NT2/D1 (cell line): ENCODE measurements around the gene PCNX4.

ENCODE experiments used
- DNase-seq: peaks from one replicate; pipeline ENCODE4 v3.0.0-alpha.2; 2011; ENCODE audit warnings: low read depth, low spot score
- H3K27me3 ChIP-seq: 2 replicates; pipeline ENCODE4 v1.6.0; 2011; ENCODE audit warnings: mild to moderate bottlenecking; ENCODE audit not compliant: insufficient read length, insufficient read depth
- H3K36me3 ChIP-seq: 2 replicates; pipeline ENCODE4 v1.6.1; 2011; ENCODE audit warnings: mild to moderate bottlenecking, low read length, mixed read lengths; ENCODE audit not compliant: insufficient read depth, insufficient read length
- H3K4me1 ChIP-seq: 2 replicates; pipeline ENCODE4 v1.5.1; 2011; ENCODE audit not compliant: insufficient read depth, insufficient read length
- H3K4me3 ChIP-seq: 2 replicates; pipeline ENCODE4 v1.5.1; 2011; ENCODE audit warnings: low read depth; ENCODE audit not compliant: insufficient read length
- H3K9ac ChIP-seq: 2 replicates; pipeline ENCODE4 v1.6.0; 2011; ENCODE audit warnings: low read depth; ENCODE audit not compliant: insufficient read length
- H3K9me3 ChIP-seq: 2 replicates; pipeline ENCODE4 v1.5.1; 2011; ENCODE audit warnings: mild to moderate bottlenecking, low read length; ENCODE audit not compliant: insufficient read depth
- SUZ12 ChIP-seq: IDR thresholded peaks from 2 replicates; pipeline ENCODE4 v1.6.1; 2011; ENCODE audit not compliant: insufficient read length, insufficient read depth; ENCODE audit errors: extremely low read depth
- YY1 ChIP-seq: IDR thresholded peaks from 2 replicates; pipeline ENCODE4 v1.6.1; 2011; ENCODE audit not compliant: insufficient read length, insufficient read depth
- ZNF274 ChIP-seq: IDR thresholded peaks from 2 replicates; pipeline ENCODE4 v1.6.1; 2011; ENCODE audit warnings: mild to moderate bottlenecking, low read depth, low read length

PCNX4 gene

GRCh38 chr14:60151715-60152114 is 60.0 kb downstream of the PCNX4 start:
- no peak for DNase-seq
- Histone ChIP-seq H3K4me3 (no peak overlapping the region), H3K9ac (no peak overlapping the region), H3K27me3 (no peaks in the 10 kb centered on the region), H3K9me3 (no peaks in the 10 kb centered on the region), H3K4me1 (no peaks in the 10 kb centered on the region), H3K36me3 (peaks cover 27% of the 10 kb centered on the region)
- TF ChIP-seq YY1, result no peak
- TF ChIP-seq ZNF274, result no peak
- TF ChIP-seq SUZ12, result no peak

GRCh38 chr14:60153991-60154390 is 62.3 kb downstream of the PCNX4 start:
- H3K9ac ChIP-seq, result no peak overlapping the region
- H3K4me1 ChIP-seq, result no peaks in the 10 kb centered on the region
- no peak overlapping the region for H3K4me3 ChIP-seq
- TF ChIP-seq ZNF274, result no peak
- TF ChIP-seq YY1, result no peak
- no peak for TF ChIP-seq SUZ12
- DNase-seq, result no peak
- peaks cover 17% of the 10 kb centered on the region for H3K36me3 ChIP-seq
- no peaks in the 10 kb centered on the region for H3K27me3 ChIP-seq
- no peaks in the 10 kb centered on the region for H3K9me3 ChIP-seq

- Histone ChIP-seq H3K9ac (no peak overlapping the region), H3K36me3 (peaks cover 14% of the 10 kb centered on the region)
Observed at GRCh38 chr14:60154671-60155070, 62.9 kb downstream of the PCNX4 start.

GRCh38 chr14:60160422-60160821 is 68.7 kb downstream of the PCNX4 start:
- no peak for TF ChIP-seq YY1
- no peak for TF ChIP-seq SUZ12
- no peak for TF ChIP-seq ZNF274
- Histone ChIP-seq H3K9me3 (no peaks in the 10 kb centered on the region), H3K4me1 (no peaks in the 10 kb centered on the region), H3K36me3 (peaks cover 5% of the 10 kb centered on the region), H3K27me3 (no peaks in the 10 kb centered on the region), H3K4me3 (no peak overlapping the region), H3K9ac (no peak overlapping the region)
- no peak for DNase-seq

More at GRCh38 chr14:60154671-60155070, 62.9 kb downstream of the PCNX4 start:
- H3K4me3 ChIP-seq, result no peak overlapping the region
- DNase-seq, result no peak
- no peak for TF ChIP-seq ZNF274
- TF ChIP-seq YY1, result no peak
- no peak for TF ChIP-seq SUZ12
- no peaks in the 10 kb centered on the region for H3K4me1 ChIP-seq
- H3K27me3 ChIP-seq, result no peaks in the 10 kb centered on the region
- H3K9me3 ChIP-seq, result no peaks in the 10 kb centered on the region

GRCh38 chr14:60161196-60162107 is 69.7 kb downstream of the PCNX4 start:
- Histone ChIP-seq H3K9me3 (no peaks in the 10 kb centered on the region), H3K9ac (no peak overlapping the region), H3K4me1 (no peaks in the 10 kb centered on the region), H3K4me3 (no peak overlapping the region), H3K27me3 (peaks cover 9% of the 10 kb centered on the region), H3K36me3 (peaks cover 2% of the 10 kb centered on the region)
- TF ChIP-seq SUZ12, result no peak
- TF ChIP-seq ZNF274, result no peak
- TF ChIP-seq YY1, result no peak
- no peak for DNase-seq

GRCh38 chr14:60163693-60164092 is 72.0 kb downstream of the PCNX4 start:
- Histone ChIP-seq H3K9ac (no peak overlapping the region), H3K4me3 (no peak overlapping the region), H3K27me3 (peaks cover 9% of the 10 kb centered on the region), H3K36me3 (peaks cover 2% of the 10 kb centered on the region), H3K4me1 (no peaks in the 10 kb centered on the region), H3K9me3 (no peaks in the 10 kb centered on the region)
- no peak for TF ChIP-seq SUZ12
- TF ChIP-seq YY1, result no peak
- TF ChIP-seq ZNF274, result no peak
- DNase-seq, result no peak

GRCh38 chr14:60164404-60164711 is 72.6 kb downstream of the PCNX4 start:
- H3K9ac ChIP-seq, result peak overlapping the region; percentile 85

More at GRCh38 chr14:60164404-60164711, 72.6 kb downstream of the PCNX4 start:
- Histone ChIP-seq H3K4me3 (peak overlapping the region; percentile 75), H3K9me3 (no peaks in the 10 kb centered on the region), H3K36me3 (peaks cover 2% of the 10 kb centered on the region), H3K4me1 (no peaks in the 10 kb centered on the region), H3K27me3 (peaks cover 9% of the 10 kb centered on the region)
- TF ChIP-seq YY1 (no peak), ZNF274 (no peak), SUZ12 (no peak)
- no peak for DNase-seq
